Ectodermal cell (in vitro differentiated cells): Measurements from ENCODE around the gene CDC27.
"Not testable (repeated sequence)": the region's sequence is repeated elsewhere in the genome, so short reads cannot be mapped to it uniquely, and the experiment has no call there.

ENCODE experiments used
- H3K27ac ChIP-seq: 2 replicates; pipeline ENCODE4 v1.7.0; 2013; ENCODE audit warnings: mild to moderate bottlenecking, low read depth, low read length; ENCODE audit not compliant: insufficient read depth, poor library complexity, severe bottlenecking
- H3K27me3 ChIP-seq: 2 replicates; pipeline ENCODE4 v1.7.0; 2013; ENCODE audit warnings: mild to moderate bottlenecking, low read length; ENCODE audit not compliant: insufficient read depth, control insufficient read depth, poor library complexity, severe bottlenecking
- H3K36me3 ChIP-seq: one replicate; pipeline ENCODE4 v1.7.0; 2013; ENCODE audit warnings: low read length; ENCODE audit not compliant: control insufficient read depth, insufficient read depth
- H3K4me1 ChIP-seq: one replicate; pipeline ENCODE4 v1.7.0; 2013; ENCODE audit warnings: low read length; ENCODE audit not compliant: control insufficient read depth, insufficient read depth
- H3K4me3 ChIP-seq: 2 replicates; pipeline ENCODE4 v1.7.0; 2013; ENCODE audit warnings: low read depth, low read length, control low read depth; ENCODE audit not compliant: insufficient read depth
- H3K9me3 ChIP-seq: 2 replicates; pipeline ENCODE4 v1.7.0; 2013; ENCODE audit warnings: mild to moderate bottlenecking, low read length, moderate library complexity; ENCODE audit not compliant: control insufficient read depth
- WGBS, 2 experiments: methylation state at CpG; one replicate each; pipeline ENCODE4 v1.1.7; 2013; ENCODE audit warnings: missing lambda C conversion rate in 2 of 2; 5-methylcytosine and 5-hydroxymethylcytosine counted together

The CDC27 gene

GRCh38 chr17:47162013-47162622 is 27.0 kb downstream of the CDC27 start:
- Histone ChIP-seq H3K4me3 (no peak overlapping the region), H3K27ac (no peak overlapping the region), H3K4me1 (no peaks in the 10 kb centered on the region), H3K9me3 (no peaks in the 10 kb centered on the region), H3K36me3 (peaks cover 11% of the 10 kb centered on the region), H3K27me3 (no peaks in the 10 kb centered on the region)
- WGBS, 2 experiments: 92 to 97% methylated on average over 1 of the region's 2 CpGs

DNA sequence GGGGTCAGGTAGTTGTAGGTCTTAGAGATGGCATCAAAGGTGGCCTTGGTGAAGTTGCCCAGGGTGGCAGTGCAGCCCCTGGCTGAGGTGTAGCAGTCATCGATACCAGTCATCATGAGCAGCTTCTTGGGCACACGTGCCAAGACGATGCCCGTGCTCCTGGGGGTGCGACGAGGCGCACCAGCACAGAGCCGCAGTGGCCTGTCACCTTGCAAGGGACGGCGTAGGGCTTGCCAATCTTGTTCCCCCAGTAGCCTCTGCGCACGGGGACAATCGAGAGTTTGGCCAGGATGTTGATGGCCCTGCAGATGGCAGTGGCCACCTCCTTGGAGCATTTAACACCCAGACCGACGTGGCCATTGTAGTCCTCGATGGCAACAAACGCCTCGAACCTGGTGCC is 29.8 kb downstream of the CDC27 start:
- no peaks in the 10 kb centered on the region for H3K27me3 ChIP-seq
- peaks cover 23% of the 10 kb centered on the region for H3K36me3 ChIP-seq
- no peaks in the 10 kb centered on the region for H3K9me3 ChIP-seq
- H3K27ac ChIP-seq: no peak overlapping the region
- H3K4me1 ChIP-seq: no peaks in the 10 kb centered on the region
- WGBS, 2 experiments: 97 to 98% methylated on average over 18 of the region's 18 CpGs
- no peak overlapping the region for H3K4me3 ChIP-seq

- no peaks in the 10 kb centered on the region for H3K27me3 ChIP-seq
- H3K36me3 ChIP-seq: peaks cover 53% of the 10 kb centered on the region
- H3K4me1 ChIP-seq: no peaks in the 10 kb centered on the region
- 64 to 73% methylated on average over 6 of the region's 6 CpGs for WGBS, 2 experiments
- no peaks in the 10 kb centered on the region for H3K9me3 ChIP-seq
- no peak overlapping the region for H3K4me3 ChIP-seq
- H3K27ac ChIP-seq: no peak overlapping the region
Observed at GRCh38 chr17:47145351-47145750, 43.7 kb downstream of the CDC27 start.

GRCh38 chr17:47135235-47135634 is 53.9 kb downstream of the CDC27 start:
- Histone ChIP-seq H3K9me3 (no peaks in the 10 kb centered on the region), H3K27me3 (no peaks in the 10 kb centered on the region), H3K27ac (no peak overlapping the region), H3K4me3 (no peak overlapping the region), H3K36me3 (peaks cover 41% of the 10 kb centered on the region), H3K4me1 (no peaks in the 10 kb centered on the region)
- 85 to 100% methylated on average over 1 of the region's 1 CpG for WGBS, 2 experiments

GRCh38 chr17:47134354-47134753 is 54.7 kb downstream of the CDC27 start:
- not testable (repeated sequence) for H3K27ac ChIP-seq, H3K9me3 ChIP-seq, H3K4me3 ChIP-seq, H3K4me1 ChIP-seq, H3K27me3 ChIP-seq
- peaks cover 32% of the 10 kb centered on the region for H3K36me3 ChIP-seq
- 93 to 97% methylated on average over 5 of the region's 5 CpGs for WGBS, 2 experiments

DNA sequence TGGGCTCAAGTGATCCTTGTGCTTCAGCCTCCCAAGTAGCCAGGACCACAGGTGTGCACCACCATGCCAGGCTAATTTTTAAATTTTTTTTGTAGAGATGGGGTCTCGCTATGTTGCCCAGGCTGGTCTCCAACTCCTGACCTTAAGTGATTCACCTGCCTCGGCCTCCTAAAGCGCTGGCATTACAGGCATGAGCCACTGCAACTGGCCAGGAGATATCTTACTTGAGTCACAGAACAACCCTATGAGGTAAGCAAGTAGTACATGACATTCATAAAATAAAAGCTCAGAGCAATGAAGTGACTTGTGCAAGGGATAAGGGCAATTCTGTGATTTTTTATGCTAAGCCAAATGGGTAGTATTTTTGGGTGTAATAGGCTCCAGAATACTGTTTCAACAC is 57.3 kb downstream of the CDC27 start:
- peaks cover 22% of the 10 kb centered on the region for H3K36me3 ChIP-seq
- WGBS, 2 experiments: 62 to 68% methylated on average over 3 of the region's 3 CpGs

GRCh38 chr17:47126835-47127234 is 62.3 kb downstream of the CDC27 start:
- peaks cover 23% of the 10 kb centered on the region for H3K36me3 ChIP-seq
- H3K27me3 ChIP-seq, H3K27ac ChIP-seq, H3K4me3 ChIP-seq, H3K4me1 ChIP-seq, H3K9me3 ChIP-seq: not testable (repeated sequence)
- WGBS, 2 experiments: 93 to 97% methylated on average over 3 of the region's 3 CpGs

More for the DNA sequence above, 57.3 kb downstream of the CDC27 start:
- H3K9me3 ChIP-seq: no peaks in the 10 kb centered on the region
- H3K27me3 ChIP-seq: no peaks in the 10 kb centered on the region
- no peak overlapping the region for H3K4me3 ChIP-seq
- no peak overlapping the region for H3K27ac ChIP-seq
- H3K4me1 ChIP-seq: no peaks in the 10 kb centered on the region

- not testable (repeated sequence) for H3K27ac ChIP-seq, H3K9me3 ChIP-seq, H3K4me3 ChIP-seq, H3K4me1 ChIP-seq, H3K27me3 ChIP-seq
- H3K36me3 ChIP-seq: peaks cover 22% of the 10 kb centered on the region
- 87 to 98% methylated on average over 2 of the region's 2 CpGs for WGBS, 2 experiments
Observed at GRCh38 chr17:47123262-47123661, 65.8 kb downstream of the CDC27 start.

GRCh38 chr17:47120521-47121095 is 68.5 kb downstream of the CDC27 start:
- Histone ChIP-seq H3K36me3 (peaks cover 14% of the 10 kb centered on the region), H3K4me1 (no peaks in the 10 kb centered on the region), H3K9me3 (no peaks in the 10 kb centered on the region), H3K27me3 (no peaks in the 10 kb centered on the region), H3K27ac (no peak overlapping the region), H3K4me3 (no peak overlapping the region)
- WGBS, 2 experiments: 94% methylated on average over 5 of the region's 5 CpGs

DNA sequence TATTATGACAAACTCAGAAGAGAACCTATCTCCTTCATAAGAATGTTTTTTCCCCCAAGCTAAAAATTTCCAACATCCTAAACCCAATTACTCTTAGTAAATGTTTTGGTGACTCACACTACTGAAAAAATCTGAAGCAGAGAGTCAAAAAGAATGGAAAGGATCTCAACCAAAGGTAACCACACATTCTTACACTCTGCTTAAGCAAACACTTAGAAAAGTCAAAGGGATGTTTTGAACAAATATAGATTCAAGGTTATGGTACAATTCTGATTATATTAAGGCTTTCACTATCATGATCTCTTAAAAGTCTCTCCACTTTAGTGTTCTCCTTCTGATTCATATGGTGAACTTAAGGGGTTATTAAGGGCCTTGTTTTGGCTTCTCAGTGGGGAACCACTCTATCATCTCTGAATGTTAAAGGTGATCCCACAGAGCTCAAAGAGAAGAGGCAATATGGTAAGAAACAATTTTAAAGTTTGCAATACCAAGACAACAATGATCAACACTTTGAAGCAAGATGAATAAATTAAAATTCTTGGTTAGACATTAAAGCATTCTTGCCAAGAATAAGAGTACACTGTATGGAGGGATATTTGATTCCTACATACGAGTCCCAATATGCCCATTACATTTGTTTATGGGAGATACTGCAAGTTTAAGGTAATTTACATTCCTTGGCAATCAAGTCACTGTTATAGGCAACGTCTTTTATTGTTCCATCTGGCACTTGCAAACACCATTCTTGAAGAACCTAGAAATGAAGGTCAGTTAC is 69.2 kb downstream of the CDC27 start:
- no peaks in the 10 kb centered on the region for H3K27me3 ChIP-seq
- no peaks in the 10 kb centered on the region for H3K4me1 ChIP-seq
- no peaks in the 10 kb centered on the region for H3K9me3 ChIP-seq
- H3K4me3 ChIP-seq: no peak overlapping the region
- WGBS, 2 experiments: 81 to 83% methylated on average over 2 of the region's 2 CpGs
- no peak overlapping the region for H3K27ac ChIP-seq
- peaks cover 14% of the 10 kb centered on the region for H3K36me3 ChIP-seq
